SK-N-SH (cell line): ENCODE data around the gene CASP9. TPM values are rescaled to one million over a fixed set of nuclear protein-coding genes. Genes with fewer than 3 reads are reported as not detected.

Experiments
- CTCF ChIA-PET: fragments of 300-600, 350-600 bp; formaldehyde crosslinking; extraction: SDS; loops from one replicate; lab custom pipeline; 2021; lab: Yijun Ruan, JAX
- POLR2A ChIA-PET: fragments of 350-600 bp; sonication (Branson Sonifier 250); formaldehyde crosslinking; extraction: SDS; loops from one replicate; lab custom pipeline; 2020; ENCODE audit warnings: antibody characterized with exemption, inconsistent platforms; lab: Yijun Ruan, JAX
- DNase-seq: peaks from one replicate; pipeline ENCODE4 v3.0.0; 2012
- H2AFZ ChIP-seq: fragments of 200-600 bp; sonication (generic); 2 replicates; pipeline ENCODE4 v1.8.1; 2016; ENCODE audit warnings: antibody characterized with exemption, mild to moderate bottlenecking, low read depth
- H3F3A ChIP-seq: fragments of 200-600 bp; sonication (generic); replicated peaks from 2 replicates; pipeline ENCODE3; 2016; ENCODE audit warnings: antibody characterized with exemption, mild to moderate bottlenecking; ENCODE audit not compliant: insufficient read depth
- H3K27ac ChIP-seq, 2 experiments: fragments of 200-500 bp in 1 of 2; fragments of 200-600 bp in 1 of 2; sonication (Bioruptor generic) in 1 of 2; sonication (generic), shearing (Covaris generic) in 1 of 2; 2 replicates each; pipeline versions ENCODE4 v1.5.1 to v1.6.1; 2014 to 2016; ENCODE audit warnings: low read depth in 2 of 2, inconsistent platforms in 1 of 2, low read length in 1 of 2, mild to moderate bottlenecking in 1 of 2, mixed read lengths in 1 of 2
- H3K27me3 ChIP-seq: fragments of 200-600 bp; sonication (generic), shearing (Covaris generic); 2 replicates; pipeline ENCODE4 v1.6.1; 2016; ENCODE audit warnings: mixed run types; ENCODE audit not compliant: insufficient read depth
- H3K36me3 ChIP-seq, 2 experiments: fragments of 200-500 bp in 1 of 2; fragments of 200-600 bp in 1 of 2; sonication (Bioruptor generic) in 1 of 2; sonication (generic) in 1 of 2; replicated peaks in 1 of 2; 2 replicates each; pipeline versions ENCODE3 to v1.5.1; 2014 to 2016; ENCODE audit warnings: low read length in 1 of 2, mild to moderate bottlenecking in 1 of 2; ENCODE audit not compliant: insufficient read depth in 2 of 2, control insufficient read depth in 1 of 2
- H3K4me1 ChIP-seq, 2 experiments: fragments of 200-500 bp in 1 of 2; fragments of 200-600 bp in 1 of 2; sonication (Bioruptor generic) in 1 of 2; sonication (generic), shearing (Covaris generic) in 1 of 2; 2 replicates each; pipeline versions ENCODE4 v1.5.1 to v1.6.1; 2014 to 2016; ENCODE audit warnings: low read depth in 1 of 2, low read length in 1 of 2, mixed run types in 1 of 2; ENCODE audit not compliant: insufficient read depth in 2 of 2, control insufficient read depth in 1 of 2
- H3K4me2 ChIP-seq: fragments of 200-600 bp; sonication (generic), shearing (Covaris generic); 2 replicates; pipeline ENCODE4 v1.6.1; 2017; ENCODE audit warnings: mixed run types
- H3K4me3 ChIP-seq, 2 experiments: fragments of 200-500 bp in 1 of 2; fragments of 200-600 bp in 1 of 2; sonication (Bioruptor generic) in 1 of 2; sonication (generic), shearing (Covaris generic) in 1 of 2; 2 replicates each; pipeline versions ENCODE4 v1.5.1 to v1.8.1; 2014 to 2016; ENCODE audit warnings: low read depth in 2 of 2, inconsistent platforms in 1 of 2, low read length in 1 of 2, mild to moderate bottlenecking in 1 of 2, mixed read lengths in 1 of 2, moderate library complexity in 1 of 2
- H3K79me2 ChIP-seq: fragments of 200-600 bp; sonication (generic); 2 replicates; pipeline ENCODE4 v1.8.1; 2017; ENCODE audit warnings: mild to moderate bottlenecking; ENCODE audit not compliant: insufficient read depth
- H3K9ac ChIP-seq: fragments of 200-600 bp; sonication (generic); 2 replicates; pipeline ENCODE4 v1.6.1; 2017; ENCODE audit warnings: mixed run types
- H3K9me2 ChIP-seq: fragments of 200-600 bp; sonication (generic); 2 replicates; pipeline ENCODE4 v1.6.1; 2017; ENCODE audit warnings: mixed run types
- H3K9me3 ChIP-seq: fragments of 200-600 bp; sonication (generic); 2 replicates; pipeline ENCODE4 v1.6.1; 2017; ENCODE audit warnings: mixed run types, mild to moderate bottlenecking, moderate library complexity
- H4K20me1 ChIP-seq: fragments of 200-600 bp; sonication (generic); 2 replicates; pipeline ENCODE4 v1.6.1; 2017; ENCODE audit warnings: mild to moderate bottlenecking, mixed run types; ENCODE audit not compliant: insufficient read depth
- CHD2 ChIP-seq: fragments of 150-350 bp; IDR thresholded peaks from 2 replicates; pipeline ENCODE4 v1.6.1; 2018; ENCODE audit warnings: low read length; ENCODE audit not compliant: partially characterized antibody
- EP300 ChIP-seq, 2 experiments: IDR thresholded peaks; 2 replicates each; pipeline versions ENCODE4 v1.4.0 to v1.6.1; 2012; ENCODE audit warnings: borderline replicate concordance in 1 of 2, low read depth in 1 of 2, low read length in 1 of 2
- FOXM1 ChIP-seq: IDR thresholded peaks from 2 replicates; pipeline ENCODE4 v1.4.0; 2012; ENCODE audit warnings: low read depth, mild to moderate bottlenecking
- MAX ChIP-seq: IDR thresholded peaks from 2 replicates; pipeline ENCODE4 v1.4.0; 2012; ENCODE audit warnings: low read depth
- POLR2AphosphoS5 ChIP-seq: IDR thresholded peaks from 2 replicates; pipeline ENCODE4 v1.6.1; 2012; ENCODE audit warnings: low read depth, low read length
- RCOR1 ChIP-seq: fragments of 150-350 bp; IDR thresholded peaks from 2 replicates; pipeline ENCODE4 v1.6.1; 2017; ENCODE audit warnings: antibody characterized with exemption, low read length
- RFX5 ChIP-seq: IDR thresholded peaks from 2 replicates; pipeline ENCODE4 v1.6.1; 2012; ENCODE audit warnings: mild to moderate bottlenecking, improper control_type of control experiment, low read length
- TEAD4 ChIP-seq: IDR thresholded peaks from 2 replicates; pipeline ENCODE4 v1.4.0; 2012; ENCODE audit warnings: mild to moderate bottlenecking, borderline replicate concordance; ENCODE audit not compliant: insufficient read depth
- USF1 ChIP-seq: IDR thresholded peaks from 2 replicates; pipeline ENCODE4 v1.4.0; 2012; ENCODE audit warnings: low read depth, borderline replicate concordance
- YY1 ChIP-seq: IDR thresholded peaks from 2 replicates; pipeline ENCODE4 v1.4.0; 2012; ENCODE audit warnings: low read depth, mild to moderate bottlenecking
- WGBS: methylation state at CpG from one replicate; pipeline ENCODE4 v1.1.6; 2017; ENCODE audit warnings: low lambda C conversion rate; 5-methylcytosine and 5-hydroxymethylcytosine counted together
- polyA plus RNA-seq, 3 experiments: library from polyadenylated mRNA; depleted of rRNA; stranded (reverse); fragments of >200 nt; gene quantifications; 2 replicates each; pipeline ENCODE4 v1.2.3, GENCODE V29; 2012

CASP9 gene
- polyA plus RNA-seq, 1 of the 3 experiments (the other 2 are of a cell fraction) = 16.9 TPM

- CTCF ChIA-PET = no interaction called here
- Histone ChIP-seq H3K4me3 (no peak overlapping the region), H3K9me2 (no peaks in the 10 kb centered on the region), H3K9ac (no peak overlapping the region), H3F3A (peaks cover 4% of the 10 kb centered on the region), H3K4me2 (no peak overlapping the region), H3K27me3 (no peaks in the 10 kb centered on the region), H3K36me3 (peaks cover 56% of the 10 kb centered on the region in 2 experiments), H3K79me2 (no peaks in the 10 kb centered on the region), H2AFZ (no peak overlapping the region), H4K20me1 (no peaks in the 10 kb centered on the region), H3K27ac (no peak overlapping the region), H3K9me3 (no peaks in the 10 kb centered on the region)
- POLR2A ChIA-PET = no interaction called here
- DNase-seq = no peak
- 93% methylated on average over 14 of the region's 18 CpGs for WGBS
- TF ChIP-seq POLR2AphosphoS5 (no peak), USF1 (no peak), RFX5 (no peak), YY1 (no peak), EP300 (IDR thresholded peaks at IDR 0.05; ENCODE audit: borderline replicate concordance in 1 of 2, low read depth in 1 of 2, low read length in 1 of 2) (no peak), MAX (no peak), TEAD4 (no peak), CHD2 (no peak), FOXM1 (no peak)
- TF ChIP-seq, all 33 proteins: peak for 0
- H3K4me1 ChIP-seq = no peaks in the 10 kb centered on the region; a peak in 2 of 4 replicates
These were observed 44.5 kb upstream of the CASP9 start for GRCh38 chr1:15568387-15569073.

GRCh38 chr1:15559189-15559810 is 35.3 kb upstream of the CASP9 start:
- H3K36me3 ChIP-seq = peaks cover 30 to 31% of the 10 kb centered on the region in 2 experiments
- DNase-seq = no peak
- CTCF ChIA-PET = no interaction called here
- H3K4me2 ChIP-seq = no peak overlapping the region
- no peaks in the 10 kb centered on the region for H4K20me1 ChIP-seq
- no peak overlapping the region for H3K4me3 ChIP-seq
- H3K79me2 ChIP-seq = no peaks in the 10 kb centered on the region
- H2AFZ ChIP-seq = no peak overlapping the region
- H3K9me2 ChIP-seq = no peaks in the 10 kb centered on the region
- H3K4me1 ChIP-seq = no peaks in the 10 kb centered on the region
- H3K27ac ChIP-seq = no peak overlapping the region
- H3K27me3 ChIP-seq = no peaks in the 10 kb centered on the region
- TF ChIP-seq MAX (no peak), RCOR1 (no peak)
- TF ChIP-seq, all 33 proteins: peak for 0
- H3F3A ChIP-seq = peaks cover 2% of the 10 kb centered on the region
- WGBS = 96% methylated on average over 12 of the region's 12 CpGs
- H3K9me3 ChIP-seq = no peaks in the 10 kb centered on the region
- no peak overlapping the region for H3K9ac ChIP-seq
- POLR2A ChIA-PET = no interaction called here
